ENCODE measurements around the gene GMDS. TPM values are rescaled to one million over a fixed set of nuclear protein-coding genes. Genes with fewer than 3 reads are reported as not detected.
A peak's percentile ranks its signal among the peaks of the same experiment; 100 is the strongest.

Gene GMDS
- total and polyA plus RNA-seq, 11 donors: 4.5 to 10.7 (median 7.0) TPM

- Histone ChIP-seq H3K4me1 (peaks cover 0 to 16% (median 4%) of the 10 kb centered on the region in 12 donors), H3K36me3 (no peaks in the 10 kb centered on the region), H3K4me3 (no peak overlapping the region), H3K9me3 (no peaks in the 10 kb centered on the region), H3K27me3 (no peaks in the 10 kb centered on the region), H3K27ac (peak overlapping the region in 8 of 12 donors; percentile 54 to 75 (median 63))
- ATAC-seq: no peak
- DNase-seq: no peak
- WGBS, 4 donors: 59 to 73% (median 64%) methylated on average over 9 of the region's 9 CpGs
- TF ChIP-seq POLR2A (IDR thresholded peaks at IDR 0.05) (no peak), CTCF (IDR thresholded peaks at IDR 0.05) (no peak)
- intact Hi-C loops (cut with DNase I): loop anchor here in 1 of 10 donors (5.0 kb wide), 1 partner anchor 37 kb away; no protein-coding TSS in a partner anchor
These were observed 521.3 kb downstream of the GMDS start for GRCh38 chr6:1724124-1724523.

- H3K9me3 ChIP-seq: no peaks in the 10 kb centered on the region
- H3K27me3 ChIP-seq: no peaks in the 10 kb centered on the region
- no peak for ATAC-seq
- WGBS, 4 donors: 93 to 98% (median 96%) methylated on average over 2 of the region's 2 CpGs
- no peaks in the 10 kb centered on the region for H3K36me3 ChIP-seq
- peaks cover 0 to 16% (median 4%) of the 10 kb centered on the region in 12 donors for H3K4me1 ChIP-seq
- no peak overlapping the region for H3K27ac ChIP-seq
- intact Hi-C loops (cut with DNase I): loop anchor here in 1 of 10 donors (5.0 kb wide), 1 partner anchor 36 kb away; no protein-coding TSS in a partner anchor
- no peak overlapping the region for H3K4me3 ChIP-seq
- no peak for TF ChIP-seq POLR2A (IDR thresholded peaks at IDR 0.05)
- TF ChIP-seq CTCF (IDR thresholded peaks at IDR 0.05): no peak
- DNase-seq: no peak
These were observed 522.6 kb downstream of the GMDS start for GRCh38 chr6:1722801-1723200.

- WGBS, 4 donors: 67 to 73% (median 71%) methylated on average over 8 of the region's 8 CpGs
- ATAC-seq: no peak
These were observed 524.6 kb downstream of the GMDS start for GRCh38 chr6:1720620-1721322.

More at GRCh38 chr6:1720620-1721322, 524.6 kb downstream of the GMDS start:
- no peak overlapping the region for H3K4me3 ChIP-seq
- TF ChIP-seq CTCF (IDR thresholded peaks at IDR 0.05) (no peak), POLR2A (IDR thresholded peaks at IDR 0.05) (no peak)
- no peaks in the 10 kb centered on the region for H3K9me3 ChIP-seq
- H3K4me1 ChIP-seq: peaks cover 0 to 16% (median 4%) of the 10 kb centered on the region in 12 donors
- DNase-seq: no peak
- no peaks in the 10 kb centered on the region for H3K27me3 ChIP-seq
- no peaks in the 10 kb centered on the region for H3K36me3 ChIP-seq
- no peak overlapping the region for H3K27ac ChIP-seq
- intact Hi-C loops (cut with DNase I): loop anchor here in 1 of 10 donors (5.0 kb wide), 1 partner anchor 33 kb away; no protein-coding TSS in a partner anchor

Measured in heart left ventricle (tissue), 16 donors.